HepG2 (cell line): ENCODE results near the gene MADCAM1. TPM values are rescaled to one million over a fixed set of nuclear protein-coding genes. Genes with fewer than 3 reads are reported as not detected.
A peak's percentile ranks its signal among the peaks of the same experiment; 100 is the strongest.

ENCODE experiments used
- AKAP8 ChIP-seq: sonication (generic); formaldehyde crosslinking; IDR thresholded peaks from 2 replicates; pipeline ENCODE4 v1.5.1; 2020; ENCODE audit warnings: mild to moderate bottlenecking, missing genetic modification reagents
- FOXJ3 ChIP-seq: sonication (generic); formaldehyde crosslinking; IDR thresholded peaks from 2 replicates; pipeline ENCODE4 v1.4.0; 2020; ENCODE audit warnings: missing genetic modification reagents, mild to moderate bottlenecking, borderline replicate concordance
- GZF1 ChIP-seq: sonication (generic); formaldehyde crosslinking; IDR thresholded peaks from 2 replicates; pipeline ENCODE4 v1.5.1; 2020; ENCODE audit warnings: mild to moderate bottlenecking, missing genetic modification reagents
- HNRNPK ChIP-seq: fragments of 200-400 bp; formaldehyde crosslinking; IDR thresholded peaks from 2 replicates; pipeline ENCODE4 v1.6.1; 2018; ENCODE audit warnings: low read length, low read depth, moderate library complexity, mild to moderate bottlenecking; ENCODE audit not compliant: poor library complexity, severe bottlenecking
- KDM6A ChIP-seq: IDR thresholded peaks from 2 replicates; pipeline ENCODE4 v1.6.1; 2016; ENCODE audit warnings: low read depth
- MEIS1 ChIP-seq: sonication (generic); formaldehyde crosslinking; IDR thresholded peaks from 2 replicates; pipeline ENCODE4 v1.9.0; 2021; ENCODE audit warnings: mild to moderate bottlenecking, missing genetic modification reagents, moderate library complexity, borderline replicate concordance
- RBFOX2 ChIP-seq: fragments of 200-400 bp; formaldehyde crosslinking; IDR thresholded peaks from 2 replicates; pipeline ENCODE4 v1.6.1; 2017; ENCODE audit warnings: low read depth, mild to moderate bottlenecking, low read length
- SPEN ChIP-seq: sonication (generic); formaldehyde crosslinking; IDR thresholded peaks from 2 replicates; pipeline ENCODE4 v1.5.1; 2020; ENCODE audit warnings: low read depth, mild to moderate bottlenecking, missing genetic modification reagents
- ZBTB38 ChIP-seq: sonication (generic); formaldehyde crosslinking; IDR thresholded peaks from 2 replicates; pipeline ENCODE4 v1.5.1; 2020; ENCODE audit warnings: mild to moderate bottlenecking, missing genetic modification reagents
- ZFP36 ChIP-seq: fragments of 150-350 bp; IDR thresholded peaks from 2 replicates; pipeline ENCODE4 v1.6.1; 2018; ENCODE audit warnings: borderline replicate concordance, low read length, low read depth; ENCODE audit not compliant: partially characterized antibody
- ZNF12 ChIP-seq: sonication (generic); formaldehyde crosslinking; IDR thresholded peaks from 2 replicates; pipeline ENCODE4 v1.5.0; 2020; ENCODE audit warnings: missing genetic modification reagents
- ZNF274 ChIP-seq: sonication (generic); formaldehyde crosslinking; IDR thresholded peaks from 2 replicates; pipeline ENCODE4 v1.5.1; 2020; ENCODE audit warnings: mild to moderate bottlenecking, missing genetic modification reagents
- ZNF326 ChIP-seq: sonication (generic); formaldehyde crosslinking; IDR thresholded peaks from 2 replicates; pipeline ENCODE4 v1.4.0; 2020; ENCODE audit warnings: missing genetic modification reagents, borderline replicate concordance
- ZNF44 ChIP-seq: sonication (generic); formaldehyde crosslinking; IDR thresholded peaks from 2 replicates; pipeline ENCODE4 v1.5.1; 2020; ENCODE audit warnings: mild to moderate bottlenecking, missing genetic modification reagents
- ZNF605 ChIP-seq: sonication (generic); formaldehyde crosslinking; IDR thresholded peaks from 2 replicates; pipeline ENCODE4 v1.8.0; 2022; ENCODE audit warnings: mild to moderate bottlenecking, missing genetic modification reagents
- ZNF746 ChIP-seq: sonication (generic); formaldehyde crosslinking; IDR thresholded peaks from 2 replicates; pipeline ENCODE4 v1.8.0; 2022; ENCODE audit warnings: mild to moderate bottlenecking, missing genetic modification reagents
- ZSCAN31 ChIP-seq: sonication (generic); formaldehyde crosslinking; IDR thresholded peaks from 2 replicates; pipeline ENCODE4 v1.5.0; 2020; ENCODE audit warnings: low read depth, mild to moderate bottlenecking, missing genetic modification reagents
- polyA plus RNA-seq, 8 experiments: library from polyadenylated mRNA; depleted of rRNA in 3 of 8; stranded (reverse) in 7 of 8; unstranded in 1 of 8; fragments of >200 nt; fragmentation: Illumina TruSeq in 4 of 8; extraction: Trizol in 4 of 8; gene quantifications; 2 replicates each; pipeline versions ENCODE4 v1.2.1 to v1.2.3, GENCODE V29; 2011 to 2016; ENCODE audit warnings: low read depth in 4 of 8, missing spikeins in 1 of 8, mixed read lengths in 1 of 8; ENCODE audit not compliant: insufficient read depth in 1 of 8
- total RNA-seq, 5 experiments: library from RNA; depleted of rRNA; stranded (reverse); fragments of >200 nt; fragmentation: Illumina TruSeq; extraction: Trizol; gene quantifications; 2 replicates each; pipeline ENCODE4 v1.2.3, GENCODE V29; 2016; ENCODE audit warnings: low read depth in 1 of 5
- TF ChIP-seq, protein P1 (sequence below): sonication (generic); formaldehyde crosslinking; conservative IDR thresholded peaks from 2 replicates; pipeline ENCODE4 v1.4.0; 2020; ENCODE audit warnings: mild to moderate bottlenecking, missing genetic modification reagents, moderate library complexity
- TF ChIP-seq, protein P2 (sequence below): sonication (generic); formaldehyde crosslinking; IDR thresholded peaks from 2 replicates; pipeline ENCODE4 v1.5.1; 2020; ENCODE audit warnings: mild to moderate bottlenecking, missing genetic modification reagents
- TF ChIP-seq, protein P3 (sequence below): IDR thresholded peaks from 2 replicates; pipeline ENCODE4 v1.6.1; 2016

MADCAM1 gene
- total and polyA plus RNA-seq, 2 of the 13 experiments (the other 11 are each of a cell fraction or from before 2014, with no cell fraction given) = 0.29 to 0.33 TPM

DNA sequence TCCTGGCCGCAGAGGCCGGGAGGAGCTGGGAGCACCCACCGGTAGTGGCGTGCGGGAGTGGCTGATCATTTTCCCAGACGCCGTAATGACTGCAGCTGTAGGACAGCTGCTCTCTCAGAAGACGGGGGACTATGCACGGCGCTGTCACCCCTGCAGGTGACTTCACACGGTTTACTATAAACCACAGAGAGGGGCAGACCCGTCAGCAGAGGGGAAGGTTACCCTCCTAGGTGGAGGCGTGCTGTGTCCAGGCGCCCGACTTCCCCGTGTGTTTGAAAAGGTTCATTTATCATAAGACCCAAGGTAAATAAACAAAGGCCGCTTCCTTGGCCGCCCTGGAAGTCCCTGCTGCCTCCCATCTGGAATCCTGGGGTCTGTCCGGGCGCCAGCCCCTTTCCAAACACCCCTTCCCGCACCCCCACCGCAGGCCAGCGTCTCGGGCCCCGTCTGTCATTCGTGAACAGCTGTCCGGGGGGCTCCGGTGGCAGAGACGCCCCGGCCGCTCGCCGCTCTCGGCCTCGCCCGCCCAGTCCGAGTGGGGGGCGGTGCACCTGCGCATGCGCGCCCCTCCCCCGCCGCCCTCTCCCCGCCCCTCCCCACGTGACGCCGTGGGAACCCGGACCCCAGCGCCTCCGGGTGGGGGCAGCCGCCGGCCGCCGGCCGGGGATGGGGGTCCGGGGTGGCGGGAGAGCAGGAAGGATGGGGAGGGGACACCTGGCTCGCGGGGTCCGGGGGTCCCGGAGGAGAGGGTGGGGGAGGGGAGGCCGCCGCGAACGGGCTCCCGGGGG is 36.4 kb upstream of the MADCAM1 start (continued):
- TF ChIP-seq AKAP8 (peak; percentile 73; the same call in 1 of the 2 replicates), ZSCAN31 (peak; percentile 45; the same call in 1 of the 2 replicates), KDM6A (CRISPR knock-in tag) (no peak), SPEN (peak; percentile 47; the same call in 1 of the 2 replicates), ZNF12 (CRISPR knock-in tag) (no peak), GZF1 (peak; percentile 93; the same call in 1 of the 2 replicates), ZNF274 (CRISPR knock-in tag) (no peak), FOXJ3 (CRISPR knock-in tag) (peak; percentile 54; the same call in 1 of the 2 replicates), ZFP36 (no peak), MEIS1 (CRISPR knock-in tag) (0 out of 2 replicates have a peak, but pooled peaks have one; percentile 11), ZNF44 (no peak), ZNF746 (CRISPR knock-in tag) (peak; percentile 78; the same call in 1 of the 2 replicates), RBFOX2 (peak; percentile 74), HNRNPK (peak; percentile 90), ZBTB38 (CRISPR knock-in tag) (peak; percentile 31; the same call in 1 of the 2 replicates), ZNF326 (CRISPR knock-in tag) (no peak), ZNF605 (no peak)
- TF ChIP-seq, protein P1, sequence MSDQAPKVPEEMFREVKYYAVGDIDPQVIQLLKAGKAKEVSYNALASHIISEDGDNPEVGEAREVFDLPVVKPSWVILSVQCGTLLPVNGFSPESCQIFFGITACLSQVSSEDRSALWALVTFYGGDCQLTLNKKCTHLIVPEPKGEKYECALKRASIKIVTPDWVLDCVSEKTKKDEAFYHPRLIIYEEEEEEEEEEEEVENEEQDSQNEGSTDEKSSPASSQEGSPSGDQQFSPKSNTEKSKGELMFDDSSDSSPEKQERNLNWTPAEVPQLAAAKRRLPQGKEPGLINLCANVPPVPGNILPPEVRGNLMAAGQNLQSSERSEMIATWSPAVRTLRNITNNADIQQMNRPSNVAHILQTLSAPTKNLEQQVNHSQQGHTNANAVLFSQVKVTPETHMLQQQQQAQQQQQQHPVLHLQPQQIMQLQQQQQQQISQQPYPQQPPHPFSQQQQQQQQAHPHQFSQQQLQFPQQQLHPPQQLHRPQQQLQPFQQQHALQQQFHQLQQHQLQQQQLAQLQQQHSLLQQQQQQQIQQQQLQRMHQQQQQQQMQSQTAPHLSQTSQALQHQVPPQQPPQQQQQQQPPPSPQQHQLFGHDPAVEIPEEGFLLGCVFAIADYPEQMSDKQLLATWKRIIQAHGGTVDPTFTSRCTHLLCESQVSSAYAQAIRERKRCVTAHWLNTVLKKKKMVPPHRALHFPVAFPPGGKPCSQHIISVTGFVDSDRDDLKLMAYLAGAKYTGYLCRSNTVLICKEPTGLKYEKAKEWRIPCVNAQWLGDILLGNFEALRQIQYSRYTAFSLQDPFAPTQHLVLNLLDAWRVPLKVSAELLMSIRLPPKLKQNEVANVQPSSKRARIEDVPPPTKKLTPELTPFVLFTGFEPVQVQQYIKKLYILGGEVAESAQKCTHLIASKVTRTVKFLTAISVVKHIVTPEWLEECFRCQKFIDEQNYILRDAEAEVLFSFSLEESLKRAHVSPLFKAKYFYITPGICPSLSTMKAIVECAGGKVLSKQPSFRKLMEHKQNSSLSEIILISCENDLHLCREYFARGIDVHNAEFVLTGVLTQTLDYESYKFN = peak; percentile 29; the same call in 1 of the 2 replicates
- TF ChIP-seq, protein P2, sequence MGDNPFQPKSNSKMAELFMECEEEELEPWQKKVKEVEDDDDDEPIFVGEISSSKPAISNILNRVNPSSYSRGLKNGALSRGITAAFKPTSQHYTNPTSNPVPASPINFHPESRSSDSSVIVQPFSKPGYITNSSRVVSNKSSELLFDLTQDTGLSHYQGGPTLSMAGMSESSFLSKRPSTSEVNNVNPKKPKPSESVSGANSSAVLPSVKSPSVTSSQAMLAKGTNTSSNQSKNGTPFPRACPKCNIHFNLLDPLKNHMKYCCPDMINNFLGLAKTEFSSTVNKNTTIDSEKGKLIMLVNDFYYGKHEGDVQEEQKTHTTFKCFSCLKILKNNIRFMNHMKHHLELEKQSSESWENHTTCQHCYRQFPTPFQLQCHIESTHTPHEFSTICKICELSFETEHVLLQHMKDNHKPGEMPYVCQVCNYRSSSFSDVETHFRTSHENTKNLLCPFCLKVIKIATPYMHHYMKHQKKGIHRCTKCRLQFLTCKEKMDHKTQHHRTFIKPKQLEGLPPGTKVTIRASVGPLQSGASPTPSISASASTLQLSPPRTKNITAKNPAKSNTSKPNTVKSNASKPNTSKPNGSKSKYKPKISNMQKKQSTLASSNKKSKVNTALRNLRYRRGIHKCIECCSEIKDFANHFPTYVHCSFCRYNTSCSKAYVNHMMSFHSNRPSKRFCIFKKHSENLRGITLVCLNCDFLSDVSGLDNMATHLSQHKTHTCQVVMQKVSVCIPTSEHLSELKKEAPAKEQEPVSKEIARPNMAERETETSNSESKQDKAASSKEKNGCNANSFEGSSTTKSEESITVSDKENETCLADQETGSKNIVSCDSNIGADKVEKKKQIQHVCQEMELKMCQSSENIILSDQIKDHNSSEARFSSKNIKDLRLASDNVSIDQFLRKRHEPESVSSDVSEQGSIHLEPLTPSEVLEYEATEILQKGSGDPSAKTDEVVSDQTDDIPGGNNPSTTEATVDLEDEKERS (CRISPR knock-in tag) = no peak
- TF ChIP-seq, protein P3, sequence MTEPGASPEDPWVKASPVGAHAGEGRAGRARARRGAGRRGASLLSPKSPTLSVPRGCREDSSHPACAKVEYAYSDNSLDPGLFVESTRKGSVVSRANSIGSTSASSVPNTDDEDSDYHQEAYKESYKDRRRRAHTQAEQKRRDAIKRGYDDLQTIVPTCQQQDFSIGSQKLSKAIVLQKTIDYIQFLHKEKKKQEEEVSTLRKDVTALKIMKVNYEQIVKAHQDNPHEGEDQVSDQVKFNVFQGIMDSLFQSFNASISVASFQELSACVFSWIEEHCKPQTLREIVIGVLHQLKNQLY (CRISPR knock-in tag) = peak; percentile 36; the same call in 1 of the 2 replicates
